Uterus (tissue), 2 donors: Measurements from ENCODE around the gene KCNK2.

Experiments used
- CTCF ChIP-seq, 4 experiments: fragments of 200-600 bp in 2 of 4; fragments of 450-650 bp in 2 of 4; sonication (generic) in 2 of 4; IDR thresholded peaks; one replicate each; pipeline ENCODE4 v1.5.1; 2016 to 2019; ENCODE audit warnings: antibody characterized with exemption in 4 of 4, mild to moderate bottlenecking in 2 of 4, moderate library complexity in 1 of 4
- POLR2A ChIP-seq, 2 donors: fragments of 450-650 bp; IDR thresholded peaks; one replicate each; pipeline ENCODE4 v1.6.1; 2016; ENCODE audit warnings: antibody characterized with exemption in 2 of 2, mild to moderate bottlenecking in 1 of 2, moderate library complexity in 1 of 2

- no peak for TF ChIP-seq POLR2A (IDR thresholded peaks at IDR 0.05)
- no peak for TF ChIP-seq CTCF (IDR thresholded peaks at IDR 0.05)
Observed at GRCh38 chr1:215064327-215064726, 18.2 kb upstream of the KCNK2 start.
